ENCODE data around the gene RNF213.
"Not testable (repeated sequence)": the region's sequence is repeated elsewhere in the genome, so short reads cannot be mapped to it uniquely, and the experiment has no call there.

Gene RNF213

GRCh38 chr17:80225230-80225629, 35.4 kb upstream of the RNF213 start:
- no peak for DNase-seq

GRCh38 chr17:80227156-80227555, 33.5 kb upstream of the RNF213 start:
- no peak for DNase-seq

GRCh38 chr17:80227666-80228065, 33.0 kb upstream of the RNF213 start:
- no peak for DNase-seq

- DNase-seq, result no peak
Observed at GRCh38 chr17:80228477-80228876, 32.2 kb upstream of the RNF213 start.

- no peak for DNase-seq
Observed at GRCh38 chr17:80229011-80229410, 31.6 kb upstream of the RNF213 start.

- DNase-seq, result no peak
Observed at GRCh38 chr17:80232438-80232837, 28.2 kb upstream of the RNF213 start.

GRCh38 chr17:80233202-80233601, 27.4 kb upstream of the RNF213 start:
- no peak for DNase-seq

- no peak for DNase-seq
Observed at GRCh38 chr17:80236911-80237310, 23.7 kb upstream of the RNF213 start.

- DNase-seq, result no peak
Observed at GRCh38 chr17:80237386-80237785, 23.3 kb upstream of the RNF213 start.

- DNase-seq, result no peak
Observed at GRCh38 chr17:80242505-80242904, 18.1 kb upstream of the RNF213 start.

GRCh38 chr17:80243526-80244433, 16.9 kb upstream of the RNF213 start:
- DNase-seq, result no peak

GRCh38 chr17:80244448-80244847, 16.2 kb upstream of the RNF213 start:
- DNase-seq, result not testable (repeated sequence)

GRCh38 chr17:80244871-80245509, 15.7 kb upstream of the RNF213 start:
- no peak for DNase-seq

- no peak for DNase-seq
Observed at GRCh38 chr17:80245566-80246265, 14.9 kb upstream of the RNF213 start.

- no peak for DNase-seq
Observed at GRCh38 chr17:80246266-80246681, 14.4 kb upstream of the RNF213 start.

- no peak for DNase-seq
Observed at GRCh38 chr17:80246726-80247125, 13.9 kb upstream of the RNF213 start.

- no peak for DNase-seq
Observed at GRCh38 chr17:80247561-80247960, 13.1 kb upstream of the RNF213 start.

- DNase-seq, result no peak
Observed at GRCh38 chr17:80248001-80248893, 12.4 kb upstream of the RNF213 start.

- DNase-seq, result no peak
Observed at GRCh38 chr17:80248894-80249710, 11.6 kb upstream of the RNF213 start.

GRCh38 chr17:80251966-80252365, 8.7 kb upstream of the RNF213 start:
- DNase-seq, result no peak

GRCh38 chr17:80252871-80253270, 7.8 kb upstream of the RNF213 start:
- peak; percentile 87 for DNase-seq
